ENCODE data around the gene CCNL2. TPM values are rescaled to one million over a fixed set of nuclear protein-coding genes. Genes with fewer than 3 reads are reported as not detected.

The CCNL2 gene
- total RNA-seq, 1 donor from 2014 or later = 266 TPM

DNA sequence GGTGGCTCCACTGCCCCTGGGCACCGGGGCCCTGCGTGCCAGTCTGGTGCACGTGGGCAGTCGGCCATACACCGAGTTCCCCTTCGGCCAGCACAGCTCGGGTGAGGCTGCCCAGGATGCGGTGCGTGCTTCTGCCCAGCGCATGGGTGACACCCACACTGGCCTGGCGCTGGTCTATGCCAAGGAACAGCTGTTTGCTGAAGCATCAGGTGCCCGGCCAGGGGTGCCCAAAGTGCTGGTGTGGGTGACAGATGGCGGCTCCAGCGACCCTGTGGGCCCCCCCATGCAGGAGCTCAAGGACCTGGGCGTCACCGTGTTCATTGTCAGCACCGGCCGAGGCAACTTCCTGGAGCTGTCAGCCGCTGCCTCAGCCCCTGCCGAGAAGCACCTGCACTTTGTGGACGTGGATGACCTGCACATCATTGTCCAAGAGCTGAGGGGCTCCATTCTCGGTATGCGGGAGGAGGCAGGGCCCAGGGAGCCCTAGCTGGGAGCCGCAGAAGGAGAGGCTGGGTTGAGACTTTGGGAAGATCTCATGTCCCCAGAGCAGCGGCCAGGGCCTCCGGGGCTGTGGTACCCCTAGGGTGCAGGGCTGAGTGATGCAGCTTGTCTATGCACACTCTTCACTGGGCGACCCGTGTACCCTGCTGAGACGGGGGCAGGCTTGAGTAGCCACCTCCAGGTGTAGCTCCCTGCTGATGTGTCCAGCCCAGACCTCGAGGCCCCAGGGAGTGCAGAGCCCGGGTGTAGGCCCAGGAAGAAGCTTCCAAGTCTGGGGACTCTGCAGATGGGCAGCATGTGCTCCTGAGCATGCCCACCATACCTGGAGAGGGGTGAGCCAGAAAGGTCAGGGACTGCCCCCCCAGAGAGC is 38.1 kb upstream of the CCNL2 start:
- Mint-ChIP-seq H3K9me3 (ENCODE audit: unreplicated experiment) (no peaks in the 10 kb centered on the region), H3K36me3 (ENCODE audit: low read depth, unreplicated experiment) (peaks cover 4% of the 10 kb centered on the region), H3K27ac (ENCODE audit: unreplicated experiment) (no peak overlapping the region), H3K4me3 (ENCODE audit: unreplicated experiment) (no peak overlapping the region), H3K4me1 (ENCODE audit: unreplicated experiment) (peaks cover 11% of the 10 kb centered on the region), H3K27me3 (ENCODE audit: unreplicated experiment) (peaks cover 2% of the 10 kb centered on the region)
- DNase-seq (ENCODE audit: low spot score) = no peak
- TF ChIP-seq, protein P1, sequence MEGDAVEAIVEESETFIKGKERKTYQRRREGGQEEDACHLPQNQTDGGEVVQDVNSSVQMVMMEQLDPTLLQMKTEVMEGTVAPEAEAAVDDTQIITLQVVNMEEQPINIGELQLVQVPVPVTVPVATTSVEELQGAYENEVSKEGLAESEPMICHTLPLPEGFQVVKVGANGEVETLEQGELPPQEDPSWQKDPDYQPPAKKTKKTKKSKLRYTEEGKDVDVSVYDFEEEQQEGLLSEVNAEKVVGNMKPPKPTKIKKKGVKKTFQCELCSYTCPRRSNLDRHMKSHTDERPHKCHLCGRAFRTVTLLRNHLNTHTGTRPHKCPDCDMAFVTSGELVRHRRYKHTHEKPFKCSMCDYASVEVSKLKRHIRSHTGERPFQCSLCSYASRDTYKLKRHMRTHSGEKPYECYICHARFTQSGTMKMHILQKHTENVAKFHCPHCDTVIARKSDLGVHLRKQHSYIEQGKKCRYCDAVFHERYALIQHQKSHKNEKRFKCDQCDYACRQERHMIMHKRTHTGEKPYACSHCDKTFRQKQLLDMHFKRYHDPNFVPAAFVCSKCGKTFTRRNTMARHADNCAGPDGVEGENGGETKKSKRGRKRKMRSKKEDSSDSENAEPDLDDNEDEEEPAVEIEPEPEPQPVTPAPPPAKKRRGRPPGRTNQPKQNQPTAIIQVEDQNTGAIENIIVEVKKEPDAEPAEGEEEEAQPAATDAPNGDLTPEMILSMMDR (IDR thresholded peaks at IDR 0.05; ENCODE audit: unreplicated experiment) = no peak

DNA sequence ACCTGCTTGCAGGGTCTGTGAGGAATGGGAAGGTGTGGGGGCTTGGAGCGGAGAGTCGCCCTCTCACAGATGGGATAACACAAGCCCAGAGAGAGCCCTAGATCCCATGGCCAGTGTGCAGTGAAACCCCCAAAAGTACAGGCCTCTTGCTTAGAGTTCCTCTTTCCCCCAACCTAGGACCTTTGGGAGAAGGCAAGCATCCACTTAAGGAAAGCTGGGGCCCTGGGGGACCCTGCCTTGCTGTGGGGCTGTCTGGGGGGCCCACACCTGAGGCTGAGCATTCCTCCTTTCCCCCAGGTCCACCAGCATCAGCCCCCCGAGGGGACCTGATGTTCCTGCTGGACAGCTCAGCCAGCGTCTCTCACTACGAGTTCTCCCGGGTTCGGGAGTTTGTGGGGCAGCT is 37.5 kb upstream of the CCNL2 start:
- H3K27ac Mint-ChIP-seq (ENCODE audit: unreplicated experiment) = no peak overlapping the region
- peaks cover 11% of the 10 kb centered on the region for H3K4me1 Mint-ChIP-seq (ENCODE audit: unreplicated experiment)
- peaks cover 2% of the 10 kb centered on the region for H3K27me3 Mint-ChIP-seq (ENCODE audit: unreplicated experiment)
- no peak overlapping the region for H3K4me3 Mint-ChIP-seq (ENCODE audit: unreplicated experiment)
- H3K9me3 Mint-ChIP-seq (ENCODE audit: unreplicated experiment) = no peaks in the 10 kb centered on the region
- peaks cover 4% of the 10 kb centered on the region for H3K36me3 Mint-ChIP-seq (ENCODE audit: low read depth, unreplicated experiment)
- TF ChIP-seq, protein P1 (IDR thresholded peaks at IDR 0.05; ENCODE audit: unreplicated experiment) = no peak
- DNase-seq (ENCODE audit: low spot score) = no peak

DNA sequence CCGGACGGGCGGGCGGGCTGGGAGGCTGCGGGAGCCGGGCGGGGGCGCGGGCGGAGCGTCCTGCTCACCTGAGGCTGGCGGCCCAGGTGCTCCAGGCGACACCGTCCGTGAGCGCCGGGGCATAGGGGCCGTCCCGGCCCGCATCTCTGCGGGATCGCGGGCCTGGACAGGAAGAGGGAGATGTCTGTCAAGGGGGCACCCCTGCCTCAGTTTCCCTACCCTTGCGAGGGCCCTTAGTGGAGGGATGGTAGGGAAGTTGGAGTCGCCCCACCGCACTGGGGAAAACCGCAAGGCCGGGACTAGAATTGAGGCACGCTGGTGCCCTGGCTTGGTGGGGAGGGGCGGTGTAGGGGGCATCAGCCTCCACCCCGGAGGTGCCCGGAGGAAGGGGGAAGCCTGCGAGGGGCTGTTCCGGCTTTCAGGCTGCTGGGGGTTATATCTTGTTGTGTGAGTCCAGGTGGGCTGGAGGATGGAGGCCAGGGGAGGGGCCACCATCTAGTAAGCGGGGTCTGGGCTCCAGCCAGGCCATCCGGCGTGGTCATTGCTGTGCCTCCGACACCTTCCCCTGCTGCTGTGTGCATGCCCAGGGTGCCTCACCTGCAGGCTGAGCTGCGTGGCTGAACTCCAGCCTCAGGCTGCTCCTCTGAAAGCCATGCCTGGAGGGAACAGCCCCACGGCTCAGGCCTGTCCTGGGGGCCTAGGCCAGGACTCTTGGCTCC is 36.9 kb upstream of the CCNL2 start:
- TF ChIP-seq, protein P1 (IDR thresholded peaks at IDR 0.05; ENCODE audit: unreplicated experiment) = no peak
- no peaks in the 10 kb centered on the region for H3K9me3 Mint-ChIP-seq (ENCODE audit: unreplicated experiment)
- H3K27ac Mint-ChIP-seq (ENCODE audit: unreplicated experiment) = no peak overlapping the region
- peaks cover 4% of the 10 kb centered on the region for H3K36me3 Mint-ChIP-seq (ENCODE audit: low read depth, unreplicated experiment)
- peaks cover 2% of the 10 kb centered on the region for H3K27me3 Mint-ChIP-seq (ENCODE audit: unreplicated experiment)
- H3K4me3 Mint-ChIP-seq (ENCODE audit: unreplicated experiment) = peak overlapping the region; percentile 88
- no peak for DNase-seq (ENCODE audit: low spot score)
- H3K4me1 Mint-ChIP-seq (ENCODE audit: unreplicated experiment) = peaks cover 13% of the 10 kb centered on the region

DNA sequence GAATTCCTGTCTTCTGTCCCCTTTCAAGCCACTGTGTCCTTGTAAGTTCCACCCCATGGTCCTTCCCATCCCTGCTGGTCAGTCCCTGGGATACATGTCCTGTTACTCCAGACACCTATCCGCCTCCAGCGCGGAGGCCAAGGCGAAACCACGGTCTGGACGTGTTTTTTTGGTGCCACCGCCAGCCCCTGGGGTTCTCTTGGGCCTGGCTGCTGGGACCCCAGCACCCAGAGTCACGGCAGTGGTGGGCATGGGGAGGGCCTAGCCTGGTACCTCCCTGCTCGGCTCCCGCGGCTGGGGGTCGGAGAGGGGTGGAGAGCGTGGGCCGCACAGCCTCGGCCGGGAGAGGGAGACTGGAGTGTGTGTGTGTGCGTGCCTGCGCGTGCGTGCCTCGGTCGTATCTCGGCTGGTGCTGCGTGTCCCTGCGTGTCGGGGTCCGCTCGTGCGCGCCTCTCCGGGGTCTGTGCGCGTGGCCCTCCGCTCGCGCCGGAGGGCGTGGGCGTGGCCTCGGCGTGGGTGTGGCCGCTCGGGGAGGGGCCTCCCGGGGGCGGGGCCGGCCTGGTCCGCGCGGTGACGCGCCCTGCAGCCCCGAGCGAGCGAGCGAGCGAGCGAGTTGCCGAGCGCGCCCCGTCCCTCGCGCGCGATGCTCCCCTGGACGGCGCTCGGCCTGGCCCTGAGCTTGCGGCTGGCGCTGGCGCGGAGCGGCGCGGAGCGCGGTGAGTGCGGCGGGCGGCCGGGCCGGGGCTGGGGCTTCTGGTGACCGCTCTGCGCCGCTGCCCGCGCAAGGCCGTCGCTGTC is 36.2 kb upstream of the CCNL2 start, which contains the start of gene VWA1:
Gene VWA1 (plus strand): TSS at position 585 of the 798 bp plus-strand sequence. CDS start 59 bp downstream, at position 644.
- Mint-ChIP-seq H3K27ac (ENCODE audit: unreplicated experiment) (peak within 1 kb of the TSS; percentile 52), H3K36me3 (ENCODE audit: low read depth, unreplicated experiment) (no peaks in the 10 kb centered on the region), H3K4me1 (ENCODE audit: unreplicated experiment) (peaks cover 13% of the 10 kb centered on the region), H3K9me3 (ENCODE audit: unreplicated experiment) (no peaks in the 10 kb centered on the region), H3K4me3 (ENCODE audit: unreplicated experiment) (peak within 1 kb of the TSS; percentile 88), H3K27me3 (ENCODE audit: unreplicated experiment) (peaks cover 2% of the 10 kb centered on the region)
- TF ChIP-seq, protein P1 (IDR thresholded peaks at IDR 0.05; ENCODE audit: unreplicated experiment) = no peak
- peak; percentile 75 for DNase-seq (ENCODE audit: low spot score)
